H9 (cell line): ENCODE measurements around the gene VEGFA. TPM values are rescaled to one million over a fixed set of nuclear protein-coding genes. Genes with fewer than 3 reads are reported as not detected.

Experiments
- DNase-seq: peaks from one replicate; pipeline ENCODE4 v3.0.0-alpha.2; 2017
- H2AFZ ChIP-seq: one replicate; pipeline ENCODE4 v1.6.1; 2013; ENCODE audit warnings: mild to moderate bottlenecking, low read length, control low read depth, moderate library complexity
- H2AK5ac ChIP-seq: 2 replicates; pipeline ENCODE4 v1.6.1; 2013; ENCODE audit warnings: low read length, control low read depth, mixed read lengths; ENCODE audit not compliant: insufficient read length
- H2BK120ac ChIP-seq: one replicate; pipeline ENCODE4 v1.6.1; 2013; ENCODE audit warnings: low read depth, mild to moderate bottlenecking, low read length, control low read depth, inconsistent platforms; ENCODE audit not compliant: poor library complexity, severe bottlenecking
- H2BK12ac ChIP-seq: 2 replicates; pipeline ENCODE4 v1.6.1; 2013; ENCODE audit warnings: low read length, control low read depth, mixed read lengths, low read depth; ENCODE audit not compliant: insufficient read length
- H2BK15ac ChIP-seq: 2 replicates; pipeline ENCODE4 v1.6.1; 2013; ENCODE audit warnings: low read depth, low read length, control low read depth
- H2BK20ac ChIP-seq: one replicate; pipeline ENCODE4 v1.6.1; 2013; ENCODE audit warnings: low read depth, mild to moderate bottlenecking, low read length, control low read depth, inconsistent platforms; ENCODE audit not compliant: poor library complexity, severe bottlenecking
- H2BK5ac ChIP-seq: 2 replicates; pipeline ENCODE4 v1.6.1; 2013; ENCODE audit warnings: low read length, control low read depth, mixed read lengths; ENCODE audit not compliant: insufficient read length
- H3K14ac ChIP-seq: 2 replicates; pipeline ENCODE4 v1.6.1; 2013; ENCODE audit warnings: low read length, control low read depth; ENCODE audit not compliant: insufficient read depth
- H3K18ac ChIP-seq: 2 replicates; pipeline ENCODE4 v1.6.1; 2013; ENCODE audit warnings: low read depth, mild to moderate bottlenecking, mixed read lengths, low read length, control low read depth; ENCODE audit not compliant: insufficient read length
- H3K23ac ChIP-seq: 2 replicates; pipeline ENCODE4 v1.6.1; 2013; ENCODE audit warnings: low read length, control low read depth, mixed read lengths, low read depth; ENCODE audit not compliant: insufficient read length
- H3K23me2 ChIP-seq: 2 replicates; pipeline ENCODE4 v1.6.1; 2013; ENCODE audit warnings: low read depth, mild to moderate bottlenecking, mixed read lengths, low read length, control low read depth; ENCODE audit not compliant: insufficient read length, poor library complexity, severe bottlenecking
- H3K27ac ChIP-seq: 2 replicates; pipeline ENCODE4 v1.5.1; 2013; ENCODE audit warnings: low read length, control low read depth, mixed read lengths, low read depth; ENCODE audit not compliant: insufficient read length
- H3K27me3 ChIP-seq: 2 replicates; pipeline ENCODE4 v1.6.1; 2013; ENCODE audit warnings: low read length, control low read depth, inconsistent platforms; ENCODE audit not compliant: insufficient read depth
- H3K4ac ChIP-seq: 2 replicates; pipeline ENCODE4 v1.6.1; 2013; ENCODE audit warnings: low read depth, mild to moderate bottlenecking, control low read depth, inconsistent platforms, low read length, moderate library complexity
- H3K4me1 ChIP-seq: 2 replicates; pipeline ENCODE4 v1.6.1; 2013; ENCODE audit warnings: low read length, control low read depth, inconsistent platforms; ENCODE audit not compliant: insufficient read depth
- H3K4me2 ChIP-seq: 2 replicates; pipeline ENCODE4 v1.6.1; 2013; ENCODE audit warnings: low read length, control low read depth, mixed read lengths; ENCODE audit not compliant: insufficient read length, insufficient read depth
- H3K56ac ChIP-seq: 2 replicates; pipeline ENCODE4 v1.6.1; 2013; ENCODE audit warnings: low read depth, mild to moderate bottlenecking, mixed read lengths, low read length, control low read depth; ENCODE audit not compliant: insufficient read length
- H3K79me1 ChIP-seq: 2 replicates; pipeline ENCODE4 v1.6.1; 2013; ENCODE audit warnings: low read depth, mild to moderate bottlenecking, moderate library complexity, low read length, control low read depth, inconsistent platforms; ENCODE audit not compliant: insufficient read depth, poor library complexity, severe bottlenecking
- H3K79me2 ChIP-seq: 2 replicates; pipeline ENCODE4 v1.6.1; 2013; ENCODE audit warnings: low read length, control low read depth, inconsistent platforms; ENCODE audit not compliant: insufficient read depth
- H3K9ac ChIP-seq: 2 replicates; pipeline ENCODE4 v1.6.1; 2013; ENCODE audit warnings: low read length, control low read depth, mixed read lengths; ENCODE audit not compliant: insufficient read length; ENCODE audit errors: extremely low read depth
- H3K9me3 ChIP-seq: one replicate; pipeline ENCODE4 v1.6.1; 2013; ENCODE audit warnings: low read depth, low read length, inconsistent platforms; ENCODE audit not compliant: control insufficient read depth
- H3T11ph ChIP-seq: one replicate; pipeline ENCODE4 v1.6.1; 2013; ENCODE audit warnings: mild to moderate bottlenecking, low read length, control low read depth, inconsistent platforms
- H4K20me1 ChIP-seq: one replicate; pipeline ENCODE4 v1.6.1; 2013; ENCODE audit not compliant: control insufficient read depth, insufficient read length, insufficient read depth
- H4K5ac ChIP-seq: 2 replicates; pipeline ENCODE4 v1.6.1; 2013; ENCODE audit warnings: low read depth, mild to moderate bottlenecking, mixed read lengths, low read length, control low read depth; ENCODE audit not compliant: insufficient read length
- H4K8ac ChIP-seq: replicated peaks from 2 replicates; pipeline ENCODE4 v1.6.1; 2013; ENCODE audit warnings: low read length, control low read depth, mixed read lengths, low read depth; ENCODE audit not compliant: insufficient read length
- H4K91ac ChIP-seq: 2 replicates; pipeline ENCODE4 v1.6.1; 2013; ENCODE audit warnings: low read depth, mild to moderate bottlenecking, moderate library complexity, mixed read lengths, low read length, control low read depth; ENCODE audit not compliant: insufficient read length
- H3K27ac Mint-ChIP-seq, 3 experiments: 2 replicates in 2 of 3; 3 replicates in 1 of 3; pipeline ENCODE4 v1.8.0; 2020 to 2021; ENCODE audit warnings: mixed read lengths in 3 of 3, mild to moderate bottlenecking in 1 of 3, moderate library complexity in 1 of 3
- H3K27me3 Mint-ChIP-seq: 2 replicates; pipeline ENCODE4 v1.8.0; 2021; ENCODE audit warnings: low read depth, mild to moderate bottlenecking, moderate library complexity, mixed read lengths
- H3K36me3 Mint-ChIP-seq, 3 experiments: 2 replicates in 2 of 3; 3 replicates in 1 of 3; pipeline ENCODE4 v1.8.0; 2020 to 2021; ENCODE audit warnings: low read depth in 3 of 3, mixed read lengths in 3 of 3; ENCODE audit not compliant: insufficient read depth in 1 of 3
- H3K4me1 Mint-ChIP-seq, 2 experiments: 2 replicates each; pipeline ENCODE4 v1.8.0; 2020; ENCODE audit warnings: mixed read lengths in 2 of 2
- H3K4me3 Mint-ChIP-seq, 2 experiments: 2 replicates in 1 of 2; 3 replicates in 1 of 2; pipeline ENCODE4 v1.8.0; 2020 to 2021; ENCODE audit warnings: mild to moderate bottlenecking in 2 of 2, mixed read lengths in 2 of 2, moderate library complexity in 1 of 2
- H3K9me3 Mint-ChIP-seq, 2 experiments: 2 replicates in 1 of 2; 3 replicates in 1 of 2; pipeline ENCODE4 v1.8.0; 2020; ENCODE audit warnings: mild to moderate bottlenecking in 2 of 2, mixed read lengths in 2 of 2, moderate library complexity in 1 of 2
- whole genome bisulfite sequencing: extraction: QIAGEN DNeasy Blood & Tissue Kit; methylation state at CpG from one replicate; pipeline ENCODE4 v1.1.7; 2013; ENCODE audit warnings: missing lambda C conversion rate, low lambda C conversion rate, mixed read lengths; ENCODE audit not compliant: insufficient read length; ENCODE audit errors: extremely low coverage; 5-methylcytosine and 5-hydroxymethylcytosine counted together
- total RNA-seq: library from RNA; stranded (reverse); gene quantifications from 2 replicates; pipeline ENCODE4 v1.2.1, GENCODE V29; 2021
- TF ChIP-seq, protein P1 (sequence below): fragments of 200-600 bp; sonication (generic); conservative IDR thresholded peaks from 3 replicates; pipeline ENCODE4 v1.8.0; 2021; ENCODE audit warnings: antibody characterized with exemption, mild to moderate bottlenecking

VEGFA gene
- total RNA-seq, 1 experiment from 2014 or later, result 47.9 TPM

DNA sequence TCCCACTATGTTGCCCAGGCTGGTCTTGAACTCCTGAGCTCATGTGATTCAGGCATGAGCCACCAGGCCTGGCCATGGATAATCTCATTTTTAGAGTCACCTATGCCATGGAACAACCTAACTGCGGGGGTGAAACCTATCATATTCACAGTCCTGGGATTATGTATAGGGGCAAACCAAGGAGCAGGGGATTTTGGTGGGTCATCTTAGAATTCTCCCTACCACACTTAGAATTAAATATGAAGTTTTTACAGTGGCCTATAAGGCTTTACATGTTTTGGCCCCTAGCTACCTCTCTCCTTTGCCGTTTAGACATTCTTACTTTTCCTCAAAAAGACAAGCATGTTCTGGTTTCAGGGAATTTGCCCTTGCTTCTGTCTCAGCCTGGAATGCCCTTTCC, 20.6 kb upstream of the VEGFA start:
- Histone ChIP-seq H3K14ac (no peak overlapping the region), H2AK5ac (no peak overlapping the region), H2BK20ac (no peak overlapping the region), H4K8ac (no peak overlapping the region), H2BK120ac (no peak overlapping the region), H3K27ac (no peak overlapping the region), H4K5ac (no peak overlapping the region), H3K9me3 (no peaks in the 10 kb centered on the region), H4K91ac (no peak overlapping the region), H3K4ac (no peak overlapping the region), H2BK5ac (no peak overlapping the region), H3K27me3 (no peaks in the 10 kb centered on the region), H3T11ph (no peak overlapping the region), H3K18ac (no peak overlapping the region), H3K56ac (no peak overlapping the region), H3K4me1 (no peaks in the 10 kb centered on the region), H3K79me2 (no peaks in the 10 kb centered on the region), H3K9ac (no peak overlapping the region), H3K4me2 (no peak overlapping the region), H2BK12ac (no peak overlapping the region), H3K23me2 (no peaks in the 10 kb centered on the region), H2BK15ac (no peak overlapping the region), H4K20me1 (no peaks in the 10 kb centered on the region), H2AFZ (no peak overlapping the region), H3K23ac (no peak overlapping the region), H3K79me1 (no peaks in the 10 kb centered on the region)
- peaks cover 10 to 26% of the 10 kb centered on the region in 2 experiments for H3K4me1 Mint-ChIP-seq
- no peaks in the 10 kb centered on the region for H3K36me3 Mint-ChIP-seq
- no peak for DNase-seq
- H3K9me3 Mint-ChIP-seq, result no peaks in the 10 kb centered on the region; a peak in 1 of 5 replicates
- TF ChIP-seq, protein P1, sequence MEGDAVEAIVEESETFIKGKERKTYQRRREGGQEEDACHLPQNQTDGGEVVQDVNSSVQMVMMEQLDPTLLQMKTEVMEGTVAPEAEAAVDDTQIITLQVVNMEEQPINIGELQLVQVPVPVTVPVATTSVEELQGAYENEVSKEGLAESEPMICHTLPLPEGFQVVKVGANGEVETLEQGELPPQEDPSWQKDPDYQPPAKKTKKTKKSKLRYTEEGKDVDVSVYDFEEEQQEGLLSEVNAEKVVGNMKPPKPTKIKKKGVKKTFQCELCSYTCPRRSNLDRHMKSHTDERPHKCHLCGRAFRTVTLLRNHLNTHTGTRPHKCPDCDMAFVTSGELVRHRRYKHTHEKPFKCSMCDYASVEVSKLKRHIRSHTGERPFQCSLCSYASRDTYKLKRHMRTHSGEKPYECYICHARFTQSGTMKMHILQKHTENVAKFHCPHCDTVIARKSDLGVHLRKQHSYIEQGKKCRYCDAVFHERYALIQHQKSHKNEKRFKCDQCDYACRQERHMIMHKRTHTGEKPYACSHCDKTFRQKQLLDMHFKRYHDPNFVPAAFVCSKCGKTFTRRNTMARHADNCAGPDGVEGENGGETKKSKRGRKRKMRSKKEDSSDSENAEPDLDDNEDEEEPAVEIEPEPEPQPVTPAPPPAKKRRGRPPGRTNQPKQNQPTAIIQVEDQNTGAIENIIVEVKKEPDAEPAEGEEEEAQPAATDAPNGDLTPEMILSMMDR, result no peak
- H3K4me3 Mint-ChIP-seq, result no peak overlapping the region
- WGBS, result no CpG with 5 or more reads among the region's 2 CpGs
- H3K27me3 Mint-ChIP-seq, result peaks cover 4% of the 10 kb centered on the region
- H3K27ac Mint-ChIP-seq, result no peak overlapping the region
